HG02885 (cell line): ENCODE measurements around the gene CRACR2A.
A peak's percentile ranks its signal among the peaks of the same experiment; 100 is the strongest.

Source experiments
- ATAC-seq: cut with Tn5 transposase; IDR thresholded peaks from one replicate; pipeline ENCODE4 v1.9.1; 2021; ENCODE audit warnings: mild to moderate bottlenecking; ENCODE audit not compliant: unreplicated experiment, poor library complexity

Gene CRACR2A

GRCh38 chr12:3753544-3754284 lies 805 bp upstream of the CRACR2A start:
- ATAC-seq: no peak

- ATAC-seq: peak; percentile 75
Observed at GRCh38 chr12:3752096-3752709, 706 bp downstream of the CRACR2A start.

- no peak for ATAC-seq
Observed at GRCh38 chr12:3751151-3752095, 1.5 kb downstream of the CRACR2A start.

- ATAC-seq: no peak
Observed at GRCh38 chr12:3750616-3751015, 2.3 kb downstream of the CRACR2A start.

GRCh38 chr12:3748620-3749019 lies 4.3 kb downstream of the CRACR2A start:
- no peak for ATAC-seq

GRCh38 chr12:3747976-3748619 lies 4.8 kb downstream of the CRACR2A start:
- no peak for ATAC-seq

- no peak for ATAC-seq
Observed at GRCh38 chr12:3747543-3747942, 5.4 kb downstream of the CRACR2A start.

GRCh38 chr12:3746758-3747157 lies 6.2 kb downstream of the CRACR2A start:
- no peak for ATAC-seq

- ATAC-seq: no peak
Observed at GRCh38 chr12:3745152-3745551, 7.8 kb downstream of the CRACR2A start.

- no peak for ATAC-seq
Observed at GRCh38 chr12:3744229-3744901, 8.5 kb downstream of the CRACR2A start.

- no peak for ATAC-seq
Observed at GRCh38 chr12:3743803-3744202, 9.1 kb downstream of the CRACR2A start.

- ATAC-seq: no peak
Observed at GRCh38 chr12:3741882-3742672, 10.8 kb downstream of the CRACR2A start.

- no peak for ATAC-seq
Observed at GRCh38 chr12:3740480-3741231, 12.3 kb downstream of the CRACR2A start.

GRCh38 chr12:3735432-3735831 lies 17.5 kb downstream of the CRACR2A start:
- no peak for ATAC-seq

GRCh38 chr12:3732901-3733300 lies 20.0 kb downstream of the CRACR2A start:
- no peak for ATAC-seq

GRCh38 chr12:3730111-3730510 lies 22.8 kb downstream of the CRACR2A start:
- no peak for ATAC-seq

GRCh38 chr12:3728686-3729085 lies 24.2 kb downstream of the CRACR2A start:
- ATAC-seq: peak; percentile 30

GRCh38 chr12:3727877-3728632 lies 24.9 kb downstream of the CRACR2A start:
- ATAC-seq: peak; percentile 89
